HCT116 (cell line): ENCODE measurements around the gene EPB41L5.

Experiments used
- CTCF ChIP-seq, 3 experiments: fragments of 200-600 bp in 1 of 3; sonication (generic) in 1 of 3; IDR thresholded peaks in 2 of 3; conservative IDR thresholded peaks in 1 of 3; 2 replicates each; pipeline ENCODE4 v1.5.1; 2012 to 2017; ENCODE audit warnings: low read depth in 2 of 3, low read length in 2 of 3, antibody characterized with exemption in 1 of 3, borderline replicate concordance in 1 of 3, control low read depth in 1 of 3, mild to moderate bottlenecking in 1 of 3, mixed read lengths in 1 of 3, mixed run types in 1 of 3, moderate library complexity in 1 of 3; ENCODE audit not compliant: insufficient read depth in 1 of 3
- EGR1 ChIP-seq: IDR thresholded peaks from 2 replicates; pipeline ENCODE4 v1.6.1; 2012; ENCODE audit warnings: low read depth
- EZH2 ChIP-seq: fragments of 200-600 bp; sonication (generic); IDR thresholded peaks from 2 replicates; pipeline ENCODE4 v1.6.1; 2017; ENCODE audit warnings: antibody characterized with exemption, mixed run types
- EZH2phosphoT487 ChIP-seq: fragments of 200-600 bp; IDR thresholded peaks from 2 replicates; pipeline ENCODE4 v1.6.1; 2018; ENCODE audit warnings: antibody characterized with exemption, borderline replicate concordance
- FOSL1 ChIP-seq: IDR thresholded peaks from 2 replicates; pipeline ENCODE4 v1.6.1; 2012; ENCODE audit warnings: low read depth
- MAX ChIP-seq: IDR thresholded peaks from 2 replicates; pipeline ENCODE4 v1.6.1; 2012
- POLR2A ChIP-seq: IDR thresholded peaks from 2 replicates; pipeline ENCODE4 v1.7.0; 2011; ENCODE audit warnings: borderline replicate concordance; ENCODE audit not compliant: insufficient read depth, insufficient read length; ENCODE audit errors: extremely low read depth
- POLR2AphosphoS5 ChIP-seq: IDR thresholded peaks from 2 replicates; pipeline ENCODE4 v1.6.1; 2011; ENCODE audit warnings: mild to moderate bottlenecking, low read depth, low read length, moderate library complexity
- RAD21 ChIP-seq: IDR thresholded peaks from 2 replicates; pipeline ENCODE4 v1.6.1; 2012; ENCODE audit warnings: low read depth, mild to moderate bottlenecking
- SRF ChIP-seq: IDR thresholded peaks from 2 replicates; pipeline ENCODE4 v1.6.1; 2012; ENCODE audit warnings: low read depth
- ZFX ChIP-seq: fragments of 450-650 bp; IDR thresholded peaks from 2 replicates; pipeline ENCODE4 v1.6.1; 2017

- TF ChIP-seq RAD21 (no peak), CTCF (IDR thresholded peaks at IDR 0.05 in 2 of 3, conservative IDR thresholded peaks at IDR 0.05 in 1 of 3; ENCODE audit: borderline replicate concordance in 1 of 3, insufficient read depth in 1 of 3, low read depth in 2 of 3, low read length in 2 of 3) (no peak), EGR1 (no peak), SRF (no peak), POLR2AphosphoS5 (no peak), POLR2A (no peak), EZH2phosphoT487 (no peak), EZH2 (no peak), FOSL1 (no peak), MAX (no peak), ZFX (no peak)
Measured at GRCh38 chr2:120203251-120204021, 190.6 kb downstream of the EPB41L5 start.
